NK-92 (cell line): ENCODE measurements around the gene SCD5.

ENCODE experiments used
- DNase-seq: peaks from one replicate; lab custom pipeline; 2025; ENCODE audit not compliant: unreplicated experiment; lab: John Stamatoyannopoulos, UW

The SCD5 gene

DNA sequence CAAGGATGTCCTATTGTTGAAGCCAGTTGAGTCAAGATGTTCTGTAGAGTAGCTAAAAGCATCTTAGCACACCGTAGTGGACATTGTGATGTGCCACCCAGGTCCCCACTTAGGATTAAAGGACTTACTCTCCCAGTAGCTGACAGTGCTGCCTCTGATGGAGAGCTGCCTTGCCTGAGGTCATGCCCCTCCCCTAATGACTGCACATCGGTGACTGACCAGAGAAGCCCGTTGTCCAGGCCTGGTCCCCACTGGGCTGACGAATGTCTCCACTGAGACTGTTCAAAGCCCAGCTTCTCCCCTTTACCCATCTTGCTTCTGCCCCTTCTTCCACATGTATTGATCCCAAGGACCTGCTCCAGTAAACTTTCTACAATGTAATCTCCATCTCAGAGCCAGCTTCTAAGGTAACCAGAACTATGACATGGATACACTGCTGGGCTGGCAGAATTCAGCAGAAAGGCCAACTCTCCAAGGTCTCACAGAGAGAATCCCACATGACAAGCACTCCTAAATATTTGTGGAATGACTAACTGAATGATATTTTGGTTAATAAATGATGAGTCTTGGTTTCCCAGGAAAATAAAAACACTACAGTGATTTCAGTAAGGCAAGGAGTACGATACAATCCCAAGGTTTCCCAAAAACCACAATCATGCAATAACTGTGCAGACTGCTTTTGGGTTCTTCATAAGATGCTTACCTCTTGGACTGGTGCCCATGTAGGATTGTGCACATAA is 154.4 kb downstream of the SCD5 start:
- no peak for DNase-seq

DNA sequence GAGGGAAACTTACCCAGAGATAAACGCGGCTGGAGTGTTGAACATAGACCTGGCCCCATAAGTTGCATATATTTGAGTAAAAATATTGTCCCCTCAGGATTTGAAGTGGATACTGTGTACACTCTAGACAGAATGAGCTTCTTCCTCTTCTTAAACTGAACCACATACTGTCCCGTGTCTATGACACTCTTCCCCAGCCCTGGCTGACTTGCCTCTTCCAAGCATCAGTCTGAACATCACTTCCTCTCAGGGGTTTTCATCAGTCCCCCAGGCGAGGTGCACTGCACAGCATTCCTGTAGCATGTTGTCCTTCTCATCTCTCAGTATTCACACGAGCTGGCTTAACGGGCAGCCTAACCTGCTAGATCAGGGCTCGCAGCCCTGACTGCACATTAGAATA is 156.3 kb downstream of the SCD5 start:
- DNase-seq, result no peak

DNA sequence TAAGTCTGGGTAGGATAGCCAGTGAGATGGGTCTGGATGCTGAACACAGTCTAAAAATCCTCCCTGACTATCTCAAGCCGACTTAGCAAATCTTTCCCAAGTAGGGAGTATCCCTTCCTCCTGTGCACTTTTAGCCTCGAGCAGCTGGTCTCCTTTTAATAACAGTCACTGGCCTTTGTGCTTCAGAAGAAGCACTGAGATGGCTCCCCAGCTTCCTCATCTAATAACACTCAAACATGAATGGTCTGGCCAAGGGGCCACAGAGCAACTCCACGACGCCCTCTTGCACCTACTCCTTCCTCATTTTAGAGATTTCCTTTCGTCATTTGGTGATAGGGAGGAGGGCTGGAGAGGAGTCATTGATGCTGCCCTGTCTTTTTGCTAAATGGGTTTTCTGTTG is 158.1 kb downstream of the SCD5 start:
- DNase-seq, result no peak

DNA sequence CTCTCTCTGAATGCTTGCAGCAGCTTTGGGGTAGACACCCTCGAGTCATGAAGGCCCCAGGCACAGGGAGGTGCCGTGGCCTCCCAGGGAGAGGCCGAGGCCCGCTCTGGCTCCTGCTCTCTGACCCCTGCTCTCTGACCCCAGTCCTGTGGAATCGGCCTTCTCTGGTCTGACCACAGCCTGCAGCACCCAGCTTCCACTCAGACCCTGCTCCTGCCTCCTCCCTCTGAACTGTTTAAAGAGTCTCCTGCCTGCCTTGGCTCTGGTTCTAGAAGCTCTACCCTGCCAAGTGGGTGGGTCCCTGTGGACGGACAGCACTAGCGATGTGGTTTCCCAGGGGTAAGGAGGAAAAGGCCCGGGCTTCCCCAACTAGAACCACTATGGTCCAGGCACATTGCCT is 158.6 kb downstream of the SCD5 start:
- DNase-seq, result no peak

DNA sequence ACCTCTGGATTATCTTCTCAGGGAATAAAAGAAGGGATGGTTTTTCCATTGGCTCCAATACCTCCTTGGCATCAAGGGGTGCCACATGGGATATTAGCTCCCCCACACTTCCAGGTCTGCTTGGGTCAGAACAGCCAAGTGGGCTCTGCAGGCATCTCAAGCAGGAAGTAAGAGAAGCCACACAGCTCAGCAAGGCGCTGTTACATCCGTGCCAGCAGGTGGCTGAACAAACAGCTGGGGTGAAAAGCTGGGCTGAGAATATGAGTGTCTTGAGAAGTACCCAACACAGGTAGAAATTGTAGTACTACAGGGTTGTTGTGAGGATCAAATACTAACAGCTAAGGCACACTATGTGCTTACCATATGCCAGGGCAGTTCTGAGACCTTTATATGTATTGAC is 160.1 kb downstream of the SCD5 start:
- DNase-seq, result no peak

DNA sequence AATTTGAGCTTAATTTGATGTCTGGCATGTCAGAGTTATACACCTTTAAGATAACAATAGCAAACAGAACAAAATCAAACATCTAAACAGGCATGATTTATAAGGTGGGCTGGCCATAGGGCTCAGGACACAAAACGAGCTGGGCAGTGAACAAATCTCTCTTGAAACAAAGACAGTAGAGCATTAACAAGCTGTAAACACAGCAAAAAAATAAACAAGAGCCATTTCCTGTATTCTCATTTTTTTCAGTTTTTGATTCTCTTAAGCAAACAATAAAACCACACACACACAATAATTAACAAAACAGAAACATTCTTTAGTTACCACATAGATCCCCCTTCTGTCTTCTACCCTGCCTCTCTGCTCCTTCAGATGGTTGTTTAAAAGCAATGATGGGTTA is 168.5 kb downstream of the SCD5 start:
- no peak for DNase-seq

DNA sequence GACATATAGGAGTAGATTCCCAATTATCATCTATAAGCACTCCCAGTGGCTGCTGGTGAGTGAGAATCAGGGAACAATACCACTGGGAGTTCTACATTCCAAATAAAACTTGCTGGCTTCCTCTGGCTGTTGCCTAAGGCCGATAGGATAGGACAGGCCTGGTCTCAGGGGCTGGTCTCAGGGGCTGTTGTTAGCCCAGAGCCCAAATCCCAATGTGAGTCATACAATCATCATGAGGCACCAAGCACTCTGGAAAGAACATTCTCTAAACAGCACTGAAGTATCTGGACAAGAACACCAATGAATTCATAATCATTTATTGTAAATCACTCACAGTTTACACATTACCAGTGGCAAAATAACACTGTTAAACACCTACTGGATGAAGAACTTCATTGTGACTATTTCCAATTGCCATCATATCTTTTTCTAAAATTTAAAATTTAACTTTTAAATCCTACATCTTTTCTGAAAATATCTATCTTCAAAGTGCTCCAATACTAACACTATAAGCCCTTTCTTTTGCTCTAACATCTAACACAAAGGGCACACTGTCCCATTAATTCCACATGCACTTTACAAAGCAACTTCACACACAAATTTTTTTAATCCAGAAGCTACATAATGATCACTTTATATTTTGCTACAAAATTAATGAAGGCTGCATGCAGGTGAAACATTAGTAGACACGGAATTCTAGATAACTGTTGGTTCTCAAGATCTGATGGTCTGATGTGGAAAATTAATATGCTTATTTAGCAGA is 169.2 kb downstream of the SCD5 start:
- DNase-seq, result no peak

DNA sequence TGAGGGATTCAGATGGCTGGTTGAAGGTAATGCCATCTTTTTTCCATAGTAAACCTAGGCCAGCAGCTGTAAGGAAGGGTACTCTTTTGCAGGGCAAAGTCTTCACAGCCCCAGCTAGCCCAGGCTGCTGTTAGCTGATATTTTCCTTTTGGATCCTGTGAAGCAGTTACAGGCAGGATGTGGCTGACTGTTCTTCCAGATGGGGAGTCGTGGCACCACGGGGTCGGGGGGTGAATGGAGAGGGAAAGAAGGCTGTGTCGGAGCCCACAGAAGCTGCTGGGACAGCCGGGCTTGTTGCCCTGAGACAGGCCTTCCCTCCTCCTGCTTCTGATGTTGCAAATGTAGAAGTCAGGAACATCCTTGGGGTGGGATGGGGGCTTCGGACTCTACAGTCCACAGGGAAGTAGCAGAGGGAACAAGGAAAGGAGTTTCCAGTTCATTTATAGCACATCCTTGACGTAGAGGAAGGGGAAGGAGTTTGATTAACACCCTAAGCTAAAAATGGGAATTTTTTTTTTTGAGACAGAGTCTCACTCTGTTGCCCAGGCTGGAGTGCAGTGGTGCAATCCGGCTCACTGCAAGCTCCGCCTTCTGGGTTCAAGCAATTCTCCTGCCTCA is 172.2 kb downstream of the SCD5 start:
- no peak for DNase-seq

DNA sequence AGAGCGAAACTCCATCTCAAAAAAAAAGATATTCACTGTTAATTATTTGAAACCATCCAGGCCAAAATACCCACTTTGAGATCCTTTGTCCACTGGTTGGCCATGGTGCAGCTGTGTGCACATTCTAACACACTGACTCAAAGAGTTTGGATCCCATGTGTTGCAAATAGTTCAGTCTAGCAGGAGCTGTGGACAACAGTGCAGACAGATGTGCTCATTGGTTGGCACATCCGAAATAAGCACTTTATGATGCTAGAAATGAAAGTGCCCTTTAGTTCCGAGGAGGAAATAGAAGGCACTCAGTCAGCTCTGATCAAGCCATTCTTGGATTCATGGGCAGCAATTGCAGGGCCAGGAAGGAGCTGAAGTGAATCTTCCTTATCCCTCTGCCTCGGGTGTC is 173.8 kb downstream of the SCD5 start:
- DNase-seq, result no peak

DNA sequence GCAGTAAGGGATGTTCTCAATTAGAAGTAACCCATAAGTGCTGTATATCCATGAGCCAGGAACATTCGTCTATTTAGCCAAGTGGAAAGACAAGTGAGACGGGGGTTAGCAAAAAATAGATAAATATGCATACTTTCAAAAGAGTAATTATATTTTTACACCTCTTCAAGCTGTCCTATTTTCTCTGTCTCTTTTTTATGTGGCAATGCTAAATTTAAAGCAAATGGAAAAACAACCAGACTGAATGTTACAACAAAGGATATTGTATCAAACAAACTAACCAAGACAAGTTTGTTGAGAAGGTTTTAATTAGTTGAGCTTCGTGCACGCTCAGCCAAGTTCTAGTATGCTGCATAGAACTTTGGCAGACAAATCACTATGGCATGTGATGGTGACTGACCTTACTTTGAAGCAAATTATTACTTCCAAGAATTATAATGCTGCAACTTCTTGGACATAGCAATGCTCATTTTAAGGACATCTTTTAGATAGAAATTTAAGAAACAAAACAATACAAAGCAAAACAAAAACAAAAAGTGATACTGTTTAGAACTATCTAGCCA is 175.4 kb downstream of the SCD5 start:
- DNase-seq, result no peak

DNA sequence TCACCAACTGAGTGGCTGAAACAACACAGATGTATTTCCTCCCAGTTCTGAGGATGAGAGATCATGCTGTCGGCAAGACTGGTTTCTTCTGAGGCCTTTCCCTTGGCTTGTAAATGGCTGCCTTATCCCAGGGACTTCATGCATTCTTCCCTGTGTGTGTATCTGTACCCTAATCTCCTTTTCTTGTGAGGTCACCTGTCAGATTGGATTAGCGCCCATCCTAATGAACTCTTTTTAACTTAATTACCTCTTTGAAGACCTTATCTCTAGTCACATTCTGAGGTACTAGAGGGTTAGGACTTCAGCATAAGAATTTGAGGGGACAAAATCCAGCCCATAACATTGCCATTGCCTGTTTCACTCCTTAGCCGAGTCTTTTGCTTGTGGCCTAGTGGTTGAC is 177.3 kb downstream of the SCD5 start:
- no peak for DNase-seq

DNA sequence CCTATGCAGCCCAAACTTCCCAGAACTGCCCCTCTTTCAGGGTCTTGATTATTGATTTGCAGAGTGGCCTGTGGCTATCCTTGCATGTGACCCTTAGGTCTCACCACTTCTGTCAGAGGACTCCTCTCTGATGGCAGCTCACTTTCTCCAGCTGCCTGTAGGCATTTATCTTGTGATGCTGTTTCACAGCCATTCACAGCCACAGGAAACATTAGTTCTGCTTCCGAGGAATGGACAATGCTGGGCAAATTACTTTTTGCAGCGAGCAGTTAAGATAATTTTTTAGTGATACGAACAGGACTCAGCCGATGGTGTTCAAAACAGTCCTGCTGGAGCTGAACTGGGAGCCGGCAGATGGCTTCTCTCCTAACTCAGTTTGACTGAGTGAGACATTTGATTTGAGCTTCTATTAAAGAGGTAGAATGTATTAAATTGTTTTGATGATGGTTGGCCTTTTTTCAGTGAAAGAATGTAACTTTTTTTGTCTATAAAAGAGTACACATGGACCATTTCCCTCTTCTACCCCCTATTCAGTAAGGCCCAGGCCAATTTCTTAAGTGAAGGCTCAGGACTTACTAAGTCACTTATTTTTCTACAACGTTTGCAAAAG is 178.4 kb downstream of the SCD5 start:
- no peak for DNase-seq

DNA sequence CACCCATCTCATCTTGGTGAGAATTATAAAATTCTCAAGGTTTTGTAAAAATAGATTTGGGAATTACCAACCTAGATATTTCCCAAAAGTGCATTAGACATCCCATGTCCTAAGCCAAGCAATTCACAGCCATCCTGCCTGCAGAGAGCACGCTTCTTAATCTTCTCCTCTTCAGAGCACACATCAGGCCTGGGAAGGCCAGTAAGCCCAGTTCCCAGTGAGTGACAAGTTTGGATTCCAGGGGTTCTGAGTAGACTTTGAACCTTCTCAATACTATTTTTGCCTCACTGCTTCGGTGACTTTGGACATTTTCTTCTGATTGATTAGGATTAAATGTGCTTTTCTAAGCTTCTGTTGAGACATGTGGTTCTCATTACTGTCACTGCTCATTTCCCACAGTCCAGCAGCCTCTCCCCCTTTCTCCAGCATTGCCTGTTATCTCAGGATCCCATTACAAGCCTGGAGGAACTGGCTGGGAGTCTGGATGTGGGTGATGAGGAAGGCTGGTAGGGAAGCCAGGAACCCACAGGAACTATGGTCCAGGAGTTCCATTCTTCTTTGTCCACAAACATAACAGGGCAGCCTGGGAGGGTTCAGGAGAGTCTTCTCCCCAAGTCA is 180.4 kb downstream of the SCD5 start:
- DNase-seq, result no peak

DNA sequence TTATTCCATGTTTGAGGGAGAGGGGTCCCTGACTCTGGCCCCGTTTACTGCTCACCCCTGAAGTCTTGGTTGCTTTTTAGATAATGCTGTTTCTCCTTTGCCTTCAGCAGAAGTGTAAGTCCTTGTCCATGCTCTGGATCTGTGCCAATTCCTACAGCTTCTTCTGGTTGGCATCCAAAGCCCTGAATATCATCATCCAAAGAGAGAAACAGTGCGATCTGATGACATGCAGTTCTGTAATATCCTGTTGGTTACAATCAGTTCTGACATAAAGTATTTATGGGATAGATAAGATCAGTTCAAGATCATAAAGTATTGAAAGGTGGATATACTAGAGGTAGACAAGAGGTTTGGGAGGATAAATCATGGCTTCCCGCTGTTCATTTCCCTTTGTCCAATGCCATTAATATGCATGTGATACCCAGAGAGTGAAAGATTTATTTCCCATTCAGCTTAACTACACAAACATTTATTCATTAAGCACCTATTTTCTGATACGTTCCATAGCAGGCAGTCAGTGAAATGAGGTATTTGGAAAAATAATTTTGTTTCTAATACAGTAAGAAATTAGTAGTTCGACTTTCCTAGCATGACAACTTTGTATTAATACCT is 183.7 kb downstream of the SCD5 start:
- no peak for DNase-seq

DNA sequence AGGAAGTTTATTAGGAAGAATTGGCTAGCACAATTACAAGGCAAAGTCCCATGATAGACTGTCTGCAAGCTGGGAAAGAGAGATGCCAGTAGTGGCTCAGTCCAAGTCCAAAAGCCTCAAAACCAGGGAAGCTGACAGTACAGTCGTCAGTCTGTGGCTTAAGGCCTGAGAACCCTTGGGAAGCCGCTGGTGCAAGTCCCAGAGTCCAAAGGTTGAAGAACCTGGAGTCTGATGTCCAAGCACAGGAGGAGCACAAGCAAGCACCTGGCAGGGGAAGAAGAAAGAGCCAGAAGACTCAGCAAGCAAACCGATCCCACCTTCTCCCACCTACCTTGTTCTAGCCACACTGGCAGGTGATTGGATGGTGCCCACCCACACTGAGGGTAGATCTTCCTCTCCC is 185.5 kb downstream of the SCD5 start:
- DNase-seq, result no peak

DNA sequence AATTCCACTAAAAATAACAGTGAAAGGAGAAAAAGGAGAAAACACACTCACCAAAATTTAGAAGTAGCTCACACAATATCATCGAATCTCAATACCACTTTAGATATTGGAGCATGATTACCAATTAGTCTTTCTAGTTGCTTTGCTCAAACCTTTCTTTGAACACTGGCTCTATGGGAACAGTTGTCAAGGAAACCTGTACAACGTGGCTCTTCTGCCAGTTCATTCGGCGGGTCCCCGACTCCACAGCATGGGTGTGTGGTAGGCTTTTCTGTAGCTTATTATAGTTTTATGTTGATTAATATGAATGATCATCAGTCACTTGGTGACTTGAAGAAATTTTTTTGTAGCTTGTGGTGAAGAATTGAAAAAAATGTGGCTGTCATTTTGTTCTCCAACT is 186.6 kb downstream of the SCD5 start:
- DNase-seq, result no peak

DNA sequence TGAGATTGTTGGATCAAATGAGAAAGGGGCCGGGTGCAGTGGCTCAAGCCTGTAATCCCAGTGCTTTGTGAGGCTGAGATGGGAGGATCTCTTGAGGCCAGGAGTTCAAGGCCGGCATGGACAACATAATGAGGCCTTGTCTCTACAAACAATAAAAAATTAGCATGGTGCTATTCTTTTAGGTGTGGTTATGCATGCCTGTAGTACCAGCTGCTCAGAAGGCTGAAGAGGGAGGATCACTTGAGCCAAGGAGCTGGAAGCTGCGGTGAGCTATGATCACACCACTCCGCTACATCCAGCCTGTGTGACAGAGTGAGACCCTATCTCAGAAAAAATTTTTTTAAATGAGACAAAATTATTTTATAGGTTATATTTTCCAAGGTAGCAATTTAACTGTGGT is 187.1 kb downstream of the SCD5 start:
- DNase-seq, result no peak

DNA sequence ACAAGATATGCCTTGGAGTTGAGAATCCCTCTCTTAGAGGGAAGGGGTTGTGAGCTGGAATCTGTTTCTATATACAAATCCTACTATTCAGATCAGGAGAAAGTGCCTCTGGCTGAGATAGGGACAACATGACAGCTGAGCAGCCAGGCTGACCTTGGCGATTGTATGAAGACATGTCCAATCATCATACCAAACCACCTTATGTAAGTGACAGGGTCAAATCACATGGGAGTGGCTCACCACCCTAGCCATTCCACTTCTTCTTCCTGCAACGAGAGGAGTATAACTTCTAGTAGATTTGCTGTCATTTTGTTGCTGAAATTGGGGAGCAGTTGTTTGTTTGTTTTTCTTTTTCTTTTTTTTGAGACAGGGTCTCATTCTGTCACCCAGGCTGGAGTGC is 188.6 kb downstream of the SCD5 start:
- no peak for DNase-seq

DNA sequence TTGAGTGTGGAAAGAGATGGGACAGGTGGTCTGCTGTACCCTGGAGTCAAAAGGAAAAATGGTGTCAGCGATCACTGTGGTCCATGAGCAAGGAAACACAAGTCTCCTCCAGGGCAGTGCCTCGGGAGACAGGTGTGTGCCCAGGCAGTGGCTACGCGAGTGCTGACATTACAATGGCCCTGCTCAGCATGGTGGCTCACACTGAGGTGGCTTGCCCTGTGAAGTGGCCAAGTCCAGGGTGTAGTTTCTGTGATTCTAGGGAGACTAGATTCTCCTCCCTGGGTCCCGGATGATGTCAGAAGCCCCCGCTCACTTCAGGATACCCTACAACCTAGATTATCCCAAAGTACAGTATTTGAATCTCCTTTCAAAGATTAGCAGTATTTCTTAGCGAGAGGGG is 192.0 kb downstream of the SCD5 start:
- DNase-seq, result no peak

DNA sequence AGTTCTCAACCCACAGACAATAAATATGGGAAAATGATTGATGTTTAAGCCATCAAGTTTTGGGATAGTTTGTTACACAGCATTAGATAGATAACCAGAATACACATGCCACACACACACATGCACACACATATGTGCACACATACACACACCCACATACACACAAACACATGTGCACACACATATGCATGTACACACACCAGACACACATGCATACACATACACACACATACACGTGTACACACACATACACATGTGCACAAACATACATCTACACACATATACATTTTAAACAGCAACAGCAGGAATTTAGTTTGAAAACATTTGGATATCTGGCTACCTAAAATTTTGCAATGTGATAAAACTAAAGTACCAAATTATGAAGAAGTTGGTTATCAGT is 194.1 kb downstream of the SCD5 start:
- no peak for DNase-seq
